ENCODE data around the gene FLT4.
A peak's percentile ranks its signal among the peaks of the same experiment; 100 is the strongest.

The FLT4 gene

GRCh38 chr5:180625125-180625790 is 24.1 kb downstream of the FLT4 start:
- DNase-seq, result peak; percentile 5

- peak; percentile 56 for DNase-seq
Observed at GRCh38 chr5:180624587-180624986, 24.8 kb downstream of the FLT4 start.

- DNase-seq, result no peak
Observed at GRCh38 chr5:180623844-180624243, 25.6 kb downstream of the FLT4 start.

- DNase-seq, result no peak
Observed at GRCh38 chr5:180623411-180623834, 26.0 kb downstream of the FLT4 start.

GRCh38 chr5:180622910-180623309 is 26.5 kb downstream of the FLT4 start:
- DNase-seq, result no peak

GRCh38 chr5:180621311-180621710 is 28.1 kb downstream of the FLT4 start:
- no peak for DNase-seq

GRCh38 chr5:180620014-180620413 is 29.4 kb downstream of the FLT4 start:
- DNase-seq, result no peak

- DNase-seq, result no peak
Observed at GRCh38 chr5:180619563-180619915, 29.9 kb downstream of the FLT4 start.

- no peak for DNase-seq
Observed at GRCh38 chr5:180618829-180619562, 30.4 kb downstream of the FLT4 start.

GRCh38 chr5:180618487-180618828 is 30.9 kb downstream of the FLT4 start:
- DNase-seq, result no peak

GRCh38 chr5:180613814-180614188 is 35.6 kb downstream of the FLT4 start:
- DNase-seq, result no peak

GRCh38 chr5:180613188-180613813 is 36.1 kb downstream of the FLT4 start:
- DNase-seq, result no peak

GRCh38 chr5:180612683-180613082 is 36.7 kb downstream of the FLT4 start:
- no peak for DNase-seq

GRCh38 chr5:180611140-180611850 is 38.1 kb downstream of the FLT4 start:
- no peak for DNase-seq

GRCh38 chr5:180609817-180610550 is 39.4 kb downstream of the FLT4 start:
- no peak for DNase-seq

GRCh38 chr5:180609386-180609785 is 40.0 kb downstream of the FLT4 start:
- DNase-seq, result no peak

GRCh38 chr5:180608572-180609310 is 40.7 kb downstream of the FLT4 start:
- no peak for DNase-seq

GRCh38 chr5:180607861-180608571 is 41.4 kb downstream of the FLT4 start:
- no peak for DNase-seq

- no peak for DNase-seq
Observed at GRCh38 chr5:180606215-180606785, 43.1 kb downstream of the FLT4 start.

GRCh38 chr5:180605554-180606214 is 43.7 kb downstream of the FLT4 start:
- peak; percentile 56 for DNase-seq

GRCh38 chr5:180604271-180604670 is 45.1 kb downstream of the FLT4 start:
- no peak for DNase-seq
